HEK293 (cell line): ENCODE measurements around the gene UBE4B.

Experiments
- CTCF ChIA-PET: fragments of 350-600 bp; formaldehyde crosslinking; extraction: SDS; loops from one replicate; lab custom pipeline; 2021; ENCODE audit warnings: antibody characterized with exemption; lab: Yijun Ruan, JAX
- POLR2A ChIA-PET: fragments of 300-600 bp; formaldehyde crosslinking; extraction: SDS; loops from one replicate; lab custom pipeline; 2020; ENCODE audit warnings: antibody characterized with exemption, inconsistent platforms; lab: Yijun Ruan, JAX
- H3K27ac ChIP-seq: fragments of 200-500 bp; sonication (Bioruptor generic); 2 replicates; pipeline ENCODE4 v1.5.1; 2014; ENCODE audit warnings: low read depth, low read length, control low read depth, inconsistent platforms; ENCODE audit errors: extremely low read depth
- H3K36me3 ChIP-seq, 2 experiments: fragments of 200-500 bp in 1 of 2; sonication (Bioruptor generic) in 1 of 2; 1 replicate in 1 of 2; 2 replicates in 1 of 2; pipeline ENCODE4 v1.5.1; 2014 to 2017; ENCODE audit warnings: inconsistent platforms in 2 of 2, low read length in 2 of 2; ENCODE audit not compliant: control insufficient read depth in 2 of 2, insufficient read depth in 1 of 2
- H3K4me1 ChIP-seq: fragments of 200-500 bp; sonication (Bioruptor generic); 2 replicates; pipeline ENCODE4 v1.5.1; 2014; ENCODE audit warnings: mild to moderate bottlenecking, low read length, inconsistent platforms; ENCODE audit not compliant: control insufficient read depth, insufficient read depth
- H3K4me3 ChIP-seq: 2 replicates; pipeline ENCODE4 v1.5.1; 2011; ENCODE audit warnings: low read depth, mild to moderate bottlenecking, control low read depth, low read length, moderate library complexity
- H3K9me3 ChIP-seq: fragments of 200-500 bp; sonication (Bioruptor generic); 2 replicates; pipeline ENCODE4 v1.5.1; 2014; ENCODE audit warnings: low read depth, low read length, inconsistent platforms; ENCODE audit not compliant: control insufficient read depth, insufficient read depth
- IKZF3 ChIP-seq: fragments of 450-650 bp; IDR thresholded peaks from 2 replicates; pipeline ENCODE4 v1.5.0; 2018; ENCODE audit warnings: missing biosample characterization, mild to moderate bottlenecking, missing genetic modification characterization, moderate library complexity
- SETDB1 ChIP-seq: IDR thresholded peaks from one replicate; pipeline ENCODE4 v1.6.1; 2017; ENCODE audit warnings: mild to moderate bottlenecking, low read length, moderate library complexity, mixed read lengths; ENCODE audit not compliant: insufficient read length
- ZBTB17 ChIP-seq: fragments of 450-650 bp; formaldehyde crosslinking; IDR thresholded peaks from 2 replicates; pipeline ENCODE4 v1.5.1; 2016; ENCODE audit warnings: missing biosample characterization, missing genetic modification characterization
- ZBTB7A ChIP-seq: fragments of 450-650 bp; formaldehyde crosslinking; IDR thresholded peaks from 2 replicates; pipeline ENCODE4 v1.5.1; 2016; ENCODE audit warnings: low read depth, missing biosample characterization, missing genetic modification characterization
- ZFP3 ChIP-seq: fragments of 450-650 bp; formaldehyde crosslinking; IDR thresholded peaks from 2 replicates; pipeline ENCODE4 v1.5.1; 2016; ENCODE audit warnings: low read depth, missing biosample characterization, missing genetic modification characterization
- ZFP41 ChIP-seq: fragments of 450-650 bp; formaldehyde crosslinking; IDR thresholded peaks from 2 replicates; pipeline ENCODE4 v1.5.1; 2016; ENCODE audit warnings: missing biosample characterization, missing genetic modification characterization, borderline replicate concordance
- ZNF114 ChIP-seq: fragments of 450-650 bp; formaldehyde crosslinking; IDR thresholded peaks from 2 replicates; pipeline ENCODE4 v1.5.0; 2017; ENCODE audit warnings: missing biosample characterization, missing genetic modification characterization
- ZNF132 ChIP-seq: fragments of 450-650 bp; formaldehyde crosslinking; IDR thresholded peaks from 2 replicates; pipeline ENCODE4 v1.5.1; 2017; ENCODE audit warnings: missing biosample characterization, missing genetic modification characterization, borderline replicate concordance
- ZNF146 ChIP-seq: fragments of 450-650 bp; formaldehyde crosslinking; IDR thresholded peaks from 2 replicates; pipeline ENCODE4 v1.5.1; 2016; ENCODE audit warnings: missing biosample characterization, missing genetic modification characterization
- ZNF2 ChIP-seq: fragments of 450-650 bp; formaldehyde crosslinking; IDR thresholded peaks from 2 replicates; pipeline ENCODE4 v1.5.1; 2016; ENCODE audit warnings: missing biosample characterization, missing genetic modification characterization
- ZNF292 ChIP-seq: fragments of 450-650 bp; formaldehyde crosslinking; IDR thresholded peaks from 2 replicates; pipeline ENCODE4 v1.5.1; 2016; ENCODE audit warnings: low read depth, missing biosample characterization, missing genetic modification characterization, borderline replicate concordance
- ZNF335 ChIP-seq: fragments of 450-650 bp; formaldehyde crosslinking; conservative IDR thresholded peaks from 2 replicates; pipeline ENCODE4 v1.5.1; 2016; ENCODE audit warnings: missing biosample characterization, missing genetic modification characterization
- ZNF366 ChIP-seq: fragments of 450-650 bp; formaldehyde crosslinking; conservative IDR thresholded peaks from 2 replicates; pipeline ENCODE4 v1.5.1; 2016; ENCODE audit warnings: missing biosample characterization, missing genetic modification characterization
- ZNF501 ChIP-seq: fragments of 450-650 bp; formaldehyde crosslinking; IDR thresholded peaks from 2 replicates; pipeline ENCODE4 v1.5.1; 2016; ENCODE audit warnings: missing biosample characterization, missing genetic modification characterization
- ZNF585B ChIP-seq: fragments of 450-650 bp; formaldehyde crosslinking; IDR thresholded peaks from 2 replicates; pipeline ENCODE4 v1.5.1; 2016; ENCODE audit warnings: missing biosample characterization, missing genetic modification characterization
- ZNF785 ChIP-seq: fragments of 450-650 bp; formaldehyde crosslinking; IDR thresholded peaks from 2 replicates; pipeline ENCODE4 v1.5.1; 2016; ENCODE audit warnings: missing biosample characterization, missing genetic modification characterization
- TF ChIP-seq, protein P1 (sequence below): fragments of 450-650 bp; formaldehyde crosslinking; IDR thresholded peaks from 2 replicates; pipeline ENCODE4 v1.5.1; 2016; ENCODE audit warnings: missing biosample characterization, missing genetic modification characterization
- TF ChIP-seq, protein P2 (sequence below): fragments of 450-650 bp; formaldehyde crosslinking; IDR thresholded peaks from 2 replicates; pipeline ENCODE4 v1.5.1; 2016; ENCODE audit warnings: missing biosample characterization, missing genetic modification characterization
- TF ChIP-seq, protein P3 (sequence below): fragments of 450-650 bp; formaldehyde crosslinking; IDR thresholded peaks from 2 replicates; pipeline ENCODE4 v1.5.1; 2016; ENCODE audit warnings: missing biosample characterization, missing genetic modification characterization

Gene UBE4B

DNA sequence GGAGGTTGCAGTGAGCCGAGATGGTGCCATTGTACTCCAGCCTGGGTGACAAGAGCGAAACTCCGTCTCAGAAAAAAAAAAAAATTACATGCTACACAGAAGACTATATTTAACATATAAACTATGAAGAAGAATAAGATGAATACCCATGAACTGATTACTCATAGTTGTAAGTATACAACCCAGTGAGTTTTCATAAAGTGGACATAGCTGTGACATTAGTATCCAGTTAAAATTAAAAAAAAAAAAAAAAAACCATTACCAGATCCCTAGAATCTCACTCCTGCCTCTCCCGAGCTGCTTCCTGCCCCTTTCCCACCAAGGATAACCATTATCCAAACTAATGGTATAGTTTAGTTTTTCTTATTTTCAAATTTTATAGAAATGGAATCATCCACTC lies 37.4 kb downstream of the UBE4B start:
- TF ChIP-seq ZNF366 (tag by site-specific recombination) (no peak), ZNF146 (tag by site-specific recombination) (no peak), SETDB1 (no peak), ZBTB17 (tag by site-specific recombination) (no peak)
- TF ChIP-seq, protein P1, sequence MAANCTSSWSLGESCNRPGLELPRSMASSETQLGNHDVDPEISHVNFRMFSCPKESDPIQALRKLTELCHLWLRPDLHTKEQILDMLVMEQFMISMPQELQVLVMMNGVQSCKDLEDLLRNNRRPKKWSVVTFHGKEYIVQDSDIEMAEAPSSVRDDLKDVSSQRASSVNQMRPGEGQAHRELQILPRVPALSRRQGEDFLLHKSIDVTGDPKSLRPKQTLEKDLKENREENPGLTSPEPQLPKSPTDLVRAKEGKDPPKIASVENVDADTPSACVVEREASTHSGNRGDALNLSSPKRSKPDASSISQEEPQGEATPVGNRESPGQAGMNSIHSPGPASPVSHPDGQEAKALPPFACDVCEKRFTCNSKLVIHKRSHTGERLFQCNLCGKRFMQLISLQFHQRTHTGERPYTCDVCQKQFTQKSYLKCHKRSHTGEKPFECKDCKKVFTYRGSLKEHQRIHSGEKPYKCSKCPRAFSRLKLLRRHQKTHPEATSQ (tag by site-specific recombination), result no peak
- TF ChIP-seq, all 188 proteins: peak for 0
- Histone ChIP-seq H3K4me1 (no peaks in the 10 kb centered on the region), H3K27ac (no peak overlapping the region), H3K36me3 (peaks cover 0 to 2% of the 10 kb centered on the region in 2 experiments; a peak in 1 of 3 replicates), H3K4me3 (no peak overlapping the region), H3K9me3 (no peaks in the 10 kb centered on the region)
- POLR2A ChIA-PET, result no interaction called here
- CTCF ChIA-PET, result interaction anchor here (0.6 to 0.7 kb wide), 2 partner anchors 16 to 186 kb away, joined by 3 read pairs; no protein-coding TSS in a partner anchor

DNA sequence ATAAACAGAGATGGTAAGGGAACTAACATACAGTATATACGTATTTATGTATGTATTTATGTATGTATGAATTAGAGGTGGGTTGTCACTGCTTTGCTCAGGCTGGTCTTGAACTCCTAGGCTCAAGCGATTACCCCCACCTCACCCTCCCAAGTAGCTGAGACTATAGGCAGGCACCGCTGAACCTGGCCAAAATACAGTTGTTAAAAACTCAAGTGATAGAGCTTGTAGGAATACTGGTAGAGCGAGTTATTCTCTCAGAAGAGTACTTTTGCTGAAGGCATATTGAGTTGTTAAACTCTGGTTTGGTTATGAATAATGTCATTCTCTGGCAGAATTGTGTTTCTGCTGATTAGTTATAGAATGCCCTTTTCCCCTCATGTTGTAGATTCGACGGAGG lies 38.9 kb downstream of the UBE4B start:
- H3K27ac ChIP-seq, result no peak overlapping the region
- TF ChIP-seq, protein P2, sequence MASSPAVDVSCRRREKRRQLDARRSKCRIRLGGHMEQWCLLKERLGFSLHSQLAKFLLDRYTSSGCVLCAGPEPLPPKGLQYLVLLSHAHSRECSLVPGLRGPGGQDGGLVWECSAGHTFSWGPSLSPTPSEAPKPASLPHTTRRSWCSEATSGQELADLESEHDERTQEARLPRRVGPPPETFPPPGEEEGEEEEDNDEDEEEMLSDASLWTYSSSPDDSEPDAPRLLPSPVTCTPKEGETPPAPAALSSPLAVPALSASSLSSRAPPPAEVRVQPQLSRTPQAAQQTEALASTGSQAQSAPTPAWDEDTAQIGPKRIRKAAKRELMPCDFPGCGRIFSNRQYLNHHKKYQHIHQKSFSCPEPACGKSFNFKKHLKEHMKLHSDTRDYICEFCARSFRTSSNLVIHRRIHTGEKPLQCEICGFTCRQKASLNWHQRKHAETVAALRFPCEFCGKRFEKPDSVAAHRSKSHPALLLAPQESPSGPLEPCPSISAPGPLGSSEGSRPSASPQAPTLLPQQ (tag by site-specific recombination), result no peak
- TF ChIP-seq ZBTB7A, result no peak
- TF ChIP-seq ZNF785 (tag by site-specific recombination), result no peak
- TF ChIP-seq ZNF335, result no peak
- no peak for TF ChIP-seq ZFP3 (tag by site-specific recombination)
- no peak for TF ChIP-seq ZNF501
- TF ChIP-seq ZNF585B (tag by site-specific recombination), result no peak
- TF ChIP-seq IKZF3 (tag by site-specific recombination), result no peak
- TF ChIP-seq ZNF292 (tag by site-specific recombination), result no peak
- no peak for TF ChIP-seq ZNF366 (tag by site-specific recombination)
- no peak for TF ChIP-seq ZNF2 (tag by site-specific recombination)
- no peak for TF ChIP-seq ZFP41 (tag by site-specific recombination)
- no peak for TF ChIP-seq ZNF132 (tag by site-specific recombination)
- TF ChIP-seq, protein P3, sequence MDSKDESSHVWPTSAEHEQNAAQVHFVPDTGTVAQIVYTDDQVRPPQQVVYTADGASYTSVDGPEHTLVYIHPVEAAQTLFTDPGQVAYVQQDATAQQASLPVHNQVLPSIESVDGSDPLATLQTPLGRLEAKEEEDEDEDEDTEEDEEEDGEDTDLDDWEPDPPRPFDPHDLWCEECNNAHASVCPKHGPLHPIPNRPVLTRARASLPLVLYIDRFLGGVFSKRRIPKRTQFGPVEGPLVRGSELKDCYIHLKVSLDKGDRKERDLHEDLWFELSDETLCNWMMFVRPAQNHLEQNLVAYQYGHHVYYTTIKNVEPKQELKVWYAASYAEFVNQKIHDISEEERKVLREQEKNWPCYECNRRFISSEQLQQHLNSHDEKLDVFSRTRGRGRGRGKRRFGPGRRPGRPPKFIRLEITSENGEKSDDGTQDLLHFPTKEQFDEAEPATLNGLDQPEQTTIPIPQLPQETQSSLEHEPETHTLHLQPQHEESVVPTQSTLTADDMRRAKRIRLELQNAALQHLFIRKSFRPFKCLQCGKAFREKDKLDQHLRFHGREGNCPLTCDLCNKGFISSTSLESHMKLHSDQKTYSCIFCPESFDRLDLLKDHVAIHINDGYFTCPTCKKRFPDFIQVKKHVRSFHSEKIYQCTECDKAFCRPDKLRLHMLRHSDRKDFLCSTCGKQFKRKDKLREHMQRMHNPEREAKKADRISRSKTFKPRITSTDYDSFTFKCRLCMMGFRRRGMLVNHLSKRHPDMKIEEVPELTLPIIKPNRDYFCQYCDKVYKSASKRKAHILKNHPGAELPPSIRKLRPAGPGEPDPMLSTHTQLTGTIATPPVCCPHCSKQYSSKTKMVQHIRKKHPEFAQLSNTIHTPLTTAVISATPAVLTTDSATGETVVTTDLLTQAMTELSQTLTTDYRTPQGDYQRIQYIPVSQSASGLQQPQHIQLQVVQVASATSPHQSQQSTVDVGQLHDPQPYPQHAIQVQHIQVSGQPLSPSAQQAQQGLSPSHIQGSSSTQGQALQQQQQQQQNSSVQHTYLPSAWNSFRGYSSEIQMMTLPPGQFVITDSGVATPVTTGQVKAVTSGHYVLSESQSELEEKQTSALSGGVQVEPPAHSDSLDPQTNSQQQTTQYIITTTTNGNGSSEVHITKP, result no peak
- TF ChIP-seq ZNF114 (tag by site-specific recombination), result no peak
- H3K4me3 ChIP-seq, result no peak overlapping the region
- no peaks in the 10 kb centered on the region for H3K4me1 ChIP-seq
- CTCF ChIA-PET, result interaction anchor here (0.6 kb wide), 1 partner anchor 256 kb away, joined by 5 read pairs; no protein-coding TSS in a partner anchor
- H3K36me3 ChIP-seq, result peaks cover 0 to 2% of the 10 kb centered on the region in 2 experiments; a peak in 1 of 3 replicates
- no peaks in the 10 kb centered on the region for H3K9me3 ChIP-seq
- POLR2A ChIA-PET, result no interaction called here
